Esophagus mucosa (tissue), 1 donor: ENCODE data around the gene VPS41. TPM values are rescaled to one million over a fixed set of nuclear protein-coding genes. Genes with fewer than 3 reads are reported as not detected.
"Not testable (repeated sequence)": the region's sequence is repeated elsewhere in the genome, so short reads cannot be mapped to it uniquely, and the experiment has no call there.

Source experiments
- ATAC-seq: fragments of 200-7000 bp; cut with Tn5 transposase; one replicate; pipeline ENCODE4 v1.9.1; 2020
- total RNA-seq: library from RNA; stranded (reverse); gene quantifications from one replicate; pipeline ENCODE4 v1.2.4, GENCODE V29; 2023
- donor health status: DM: yes; HTN: yes; CAD: no.

Gene VPS41
- total RNA-seq, 1 donor from 2014 or later, result 29.5 TPM

DNA sequence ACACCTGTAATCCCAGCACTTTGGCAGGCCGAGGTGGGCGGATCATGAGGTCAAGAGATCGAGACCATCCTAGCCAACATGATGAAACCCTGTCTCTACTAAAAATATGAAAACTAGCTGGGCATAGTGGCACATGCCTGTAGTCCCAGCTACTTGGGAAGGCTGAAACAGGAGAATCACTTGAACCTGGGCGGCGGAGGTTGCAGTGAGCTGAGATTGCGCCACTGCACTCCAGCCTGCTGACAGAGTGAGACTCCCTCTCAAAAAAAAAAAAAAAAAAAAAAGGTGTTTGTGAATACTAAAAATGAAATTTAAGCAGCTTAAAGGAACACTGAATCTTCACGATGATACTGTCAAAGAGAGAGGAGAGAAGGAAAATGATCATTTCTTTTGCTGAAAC, 54.0 kb downstream of the VPS41 start:
- ATAC-seq, result not testable (repeated sequence)

DNA sequence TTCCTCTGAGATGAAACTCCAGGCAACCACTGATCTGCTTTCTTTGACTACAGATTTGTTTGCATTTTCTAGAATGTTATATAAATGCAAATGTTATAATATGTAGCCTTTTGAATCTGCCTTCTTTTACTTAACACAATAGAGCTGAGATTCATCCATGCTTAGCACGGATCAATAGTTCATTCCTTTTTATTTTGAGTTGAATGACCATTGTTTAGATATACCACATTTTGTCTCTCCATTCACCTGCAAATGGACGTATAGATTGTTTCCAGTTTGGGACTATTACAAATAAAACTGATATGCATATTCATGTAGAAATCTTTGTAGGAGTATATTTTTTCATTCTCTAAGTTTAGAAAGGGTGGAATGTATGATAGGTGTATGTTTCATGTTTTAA, 57.7 kb downstream of the VPS41 start:
- no peak for ATAC-seq

DNA sequence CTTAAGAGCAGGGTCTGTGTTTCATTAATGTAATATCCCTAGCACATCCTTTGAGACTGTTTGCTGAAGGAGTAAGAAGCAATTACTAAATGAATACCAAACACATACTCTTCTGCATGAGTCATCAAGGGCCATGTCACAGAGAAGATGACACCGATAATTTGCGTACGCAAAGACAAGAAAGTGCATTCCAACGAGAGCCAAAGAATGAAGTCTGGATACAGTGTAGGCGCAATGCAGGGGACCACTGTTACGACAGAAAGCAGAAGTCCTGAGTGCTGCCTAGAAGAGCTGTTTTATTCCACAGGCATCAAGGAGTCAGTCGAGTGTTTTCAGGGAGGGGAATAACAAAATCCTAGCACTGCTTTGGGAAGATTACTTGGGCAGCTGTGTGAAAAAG, 62.7 kb downstream of the VPS41 start:
- ATAC-seq, result no peak

DNA sequence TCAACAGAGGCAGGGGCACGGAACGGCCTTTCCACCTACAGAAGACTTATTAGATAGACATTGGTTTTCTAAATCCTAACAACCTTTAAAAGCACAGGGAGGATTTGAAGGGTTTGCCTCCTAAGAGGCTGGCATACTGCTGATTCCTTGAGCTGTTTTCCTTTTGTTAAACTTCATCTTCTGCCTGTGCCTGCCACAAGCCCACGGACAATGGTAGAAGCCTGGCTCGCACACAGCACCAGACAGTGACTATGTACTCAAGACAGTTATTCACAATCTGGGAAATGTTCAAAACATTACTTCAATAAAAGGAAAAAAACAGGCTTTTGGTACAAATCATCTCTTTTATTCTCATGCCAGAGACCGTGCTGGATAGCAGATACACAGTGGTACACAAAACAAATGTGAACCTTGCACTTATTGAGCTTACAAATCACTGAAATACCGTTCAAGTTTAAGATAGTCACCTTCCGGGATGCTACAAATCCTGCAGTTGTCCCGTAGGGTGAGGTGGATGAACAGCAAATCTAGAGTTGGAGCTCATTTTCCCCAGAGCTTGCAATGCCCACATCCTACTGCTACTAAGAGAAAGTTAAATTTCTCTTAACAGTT, 63.9 kb downstream of the VPS41 start:
- no peak for ATAC-seq

DNA sequence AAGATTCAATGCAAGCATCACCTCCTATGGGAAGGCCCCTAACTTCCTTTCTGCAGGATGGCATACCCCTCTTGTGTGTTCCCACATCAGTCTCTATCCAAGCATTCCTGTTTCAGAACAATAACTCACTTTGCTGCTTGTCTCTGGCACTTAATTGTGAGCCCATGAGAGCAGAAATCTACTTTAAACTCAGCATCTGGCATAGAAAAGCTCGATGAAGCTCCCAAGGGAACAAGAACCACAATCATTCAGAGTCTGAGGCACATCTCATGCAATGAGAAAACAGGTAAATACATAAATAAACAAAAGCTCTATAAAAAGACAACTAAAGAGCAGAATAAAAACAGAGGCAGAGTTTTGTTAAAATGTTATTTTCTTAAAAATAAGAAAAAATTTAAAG, 66.2 kb downstream of the VPS41 start:
- ATAC-seq, result no peak

DNA sequence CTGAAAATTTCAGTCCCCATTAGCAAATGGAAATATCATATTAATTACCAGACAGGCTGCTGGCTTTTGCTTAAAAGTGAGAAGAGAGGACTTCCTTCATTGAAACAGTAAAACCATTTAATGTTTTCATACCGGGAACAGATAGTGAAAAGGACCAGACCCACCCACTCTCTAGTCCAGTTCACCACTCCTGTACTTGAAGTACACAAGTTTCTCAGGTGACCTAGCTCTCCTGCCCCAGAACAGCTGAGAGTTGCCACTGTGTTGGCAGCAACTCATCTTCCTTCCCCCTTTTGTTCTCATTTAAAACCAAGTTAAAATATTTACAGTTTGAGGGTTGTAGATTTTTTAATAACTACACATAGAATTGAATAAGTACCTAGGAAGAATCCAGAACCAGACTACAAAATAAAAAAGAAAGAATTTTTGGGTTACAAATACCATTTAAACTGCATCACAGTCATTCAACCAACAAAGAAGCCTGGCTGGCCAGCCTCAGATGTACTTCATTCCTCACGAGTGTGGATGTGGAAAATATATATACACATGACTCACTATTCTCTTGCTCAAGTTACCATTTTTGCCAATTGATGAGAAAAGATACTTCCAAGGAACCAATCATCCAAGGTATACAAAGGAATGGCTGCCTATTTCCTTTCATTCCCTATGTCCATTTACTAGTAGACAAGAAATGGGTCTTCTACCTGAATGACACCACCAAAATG, 68.1 kb downstream of the VPS41 start:
- no peak for ATAC-seq

DNA sequence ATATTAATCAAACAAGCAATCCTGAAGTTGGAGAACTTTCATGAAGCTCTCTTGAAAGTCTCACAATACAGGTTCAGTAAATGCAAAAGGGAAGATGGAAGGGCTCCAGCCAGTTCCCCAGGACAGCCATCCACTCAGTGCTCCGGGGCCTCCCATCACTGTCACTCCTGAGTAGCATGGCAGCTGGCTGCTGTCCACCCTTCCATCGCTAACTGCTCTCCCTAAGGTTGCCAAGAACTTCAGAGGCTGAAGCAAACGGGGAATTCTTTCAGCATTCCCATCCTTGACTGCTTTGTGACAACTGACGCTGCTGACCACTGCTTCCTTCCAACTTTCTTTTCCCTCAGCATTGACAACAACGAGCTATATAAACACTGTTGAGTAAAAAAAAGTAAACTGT, 69.1 kb downstream of the VPS41 start:
- ATAC-seq, result no peak

DNA sequence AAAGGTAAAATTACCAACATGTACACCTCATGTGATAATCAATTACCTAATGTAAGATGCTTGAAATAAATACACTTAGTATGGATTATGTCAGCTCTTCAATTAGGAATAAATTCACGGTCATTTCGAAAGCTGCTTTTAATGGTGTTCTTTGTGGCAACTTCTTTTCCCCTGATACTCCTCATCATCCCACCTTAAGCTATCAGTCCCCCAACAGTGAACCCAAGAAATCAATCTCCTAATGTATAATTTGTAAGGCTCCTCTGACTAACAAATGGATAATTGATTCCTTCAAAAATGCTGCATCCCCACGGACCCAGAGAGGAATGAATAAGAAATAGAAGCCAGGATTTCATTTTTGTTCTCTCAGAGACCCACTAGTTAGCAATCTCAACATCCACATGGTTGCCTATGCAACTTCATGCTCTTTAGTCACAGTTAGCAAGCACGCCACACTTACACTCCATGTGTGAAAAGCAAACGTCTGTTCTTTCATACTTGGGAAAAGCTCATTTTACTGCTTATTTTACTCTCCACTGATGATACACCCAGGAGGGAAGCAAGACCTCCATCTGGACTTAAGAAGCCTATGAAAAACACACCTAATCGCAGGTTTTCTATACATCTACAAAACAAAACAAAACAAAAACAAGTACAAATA, 70.1 kb downstream of the VPS41 start:
- no peak for ATAC-seq

DNA sequence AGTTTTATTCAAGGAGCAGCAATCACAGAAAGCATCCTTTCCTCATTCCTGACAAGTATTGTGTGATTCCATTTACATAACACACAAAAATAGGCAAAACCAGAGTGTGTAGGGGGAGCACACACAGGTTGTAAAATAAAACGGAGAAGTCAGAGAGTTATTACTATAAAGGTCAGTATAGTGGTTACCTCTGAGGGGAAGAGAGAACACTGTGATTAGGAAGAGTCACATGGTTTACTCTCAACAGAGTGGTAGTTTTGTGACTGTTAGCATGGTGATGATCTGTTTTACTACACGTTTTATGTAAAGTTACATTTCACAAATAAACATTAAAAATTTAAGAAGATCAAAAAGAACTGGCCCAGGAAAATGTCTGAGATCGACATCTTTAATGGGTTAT, 74.6 kb downstream of the VPS41 start:
- no peak for ATAC-seq

DNA sequence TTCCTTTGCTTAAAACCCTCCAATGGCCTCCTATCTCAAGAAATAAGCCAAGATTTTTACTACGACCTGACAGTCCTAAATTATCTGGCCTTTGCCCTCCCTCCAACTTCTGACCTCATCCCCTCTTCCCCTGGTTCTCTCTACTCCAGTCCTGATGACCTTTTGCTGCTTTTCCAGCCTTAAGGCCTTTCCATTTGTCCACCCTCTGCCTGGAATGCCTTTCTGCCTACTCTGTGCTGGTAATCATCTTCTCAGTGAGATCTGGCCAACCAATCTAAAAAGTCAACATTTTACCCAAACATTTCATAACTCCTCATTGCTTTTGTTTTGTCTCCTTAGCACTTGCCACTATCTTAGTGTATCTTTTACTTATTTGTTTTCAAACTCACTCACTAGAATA, 75.7 kb downstream of the VPS41 start:
- ATAC-seq, result no peak

DNA sequence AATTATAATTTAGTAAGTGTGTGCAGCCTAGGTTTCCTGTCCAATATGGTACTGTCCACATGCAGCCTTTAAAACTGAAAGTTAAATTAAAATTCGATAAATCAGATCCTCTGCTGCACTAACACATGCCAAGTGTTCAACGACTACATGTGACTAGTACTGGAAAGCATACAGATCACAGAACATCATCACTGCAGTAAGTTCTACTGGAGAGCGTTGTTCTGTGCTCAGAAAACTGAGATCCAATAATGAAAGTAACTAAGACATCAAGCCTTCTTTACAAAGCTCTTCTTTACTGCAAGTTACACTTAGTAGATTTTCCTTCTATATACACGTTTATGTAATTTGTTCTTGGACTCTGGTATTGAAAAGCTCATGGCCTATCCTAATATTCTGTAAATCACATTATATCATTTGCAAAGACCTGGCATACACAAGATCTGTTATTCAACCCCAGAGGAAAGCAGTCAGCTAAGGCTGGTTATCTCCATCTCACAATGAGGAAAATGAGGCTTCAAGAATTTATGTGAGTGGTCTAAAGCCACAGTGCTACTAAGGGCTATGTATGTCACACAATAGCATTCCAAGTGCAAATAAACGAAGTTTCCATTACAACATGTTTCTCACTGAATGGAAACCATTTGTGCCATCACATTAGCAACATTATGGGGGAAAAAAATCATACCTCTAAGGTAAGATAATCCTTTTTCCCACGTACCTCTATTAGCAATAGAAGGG, 77.6 kb downstream of the VPS41 start:
- no peak for ATAC-seq

DNA sequence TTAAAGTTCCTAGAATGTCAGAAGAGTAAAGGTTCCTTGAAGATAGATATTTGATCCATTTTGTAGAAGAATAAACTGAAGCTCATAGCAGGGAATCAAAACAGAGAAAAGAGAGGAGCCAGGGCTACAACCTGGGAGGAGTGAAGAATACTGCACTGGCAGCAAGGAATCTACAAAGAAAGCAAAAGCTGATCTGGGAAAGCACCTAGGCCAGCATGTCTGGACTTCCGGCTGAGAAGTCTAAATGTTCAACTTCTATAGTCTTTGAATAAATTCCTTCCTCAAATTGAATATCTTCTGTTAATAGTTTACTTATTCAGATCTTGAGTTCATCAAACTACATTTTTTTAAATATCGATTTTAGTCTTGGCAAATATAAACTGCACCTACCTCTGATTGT, 78.2 kb downstream of the VPS41 start:
- ATAC-seq, result no peak

DNA sequence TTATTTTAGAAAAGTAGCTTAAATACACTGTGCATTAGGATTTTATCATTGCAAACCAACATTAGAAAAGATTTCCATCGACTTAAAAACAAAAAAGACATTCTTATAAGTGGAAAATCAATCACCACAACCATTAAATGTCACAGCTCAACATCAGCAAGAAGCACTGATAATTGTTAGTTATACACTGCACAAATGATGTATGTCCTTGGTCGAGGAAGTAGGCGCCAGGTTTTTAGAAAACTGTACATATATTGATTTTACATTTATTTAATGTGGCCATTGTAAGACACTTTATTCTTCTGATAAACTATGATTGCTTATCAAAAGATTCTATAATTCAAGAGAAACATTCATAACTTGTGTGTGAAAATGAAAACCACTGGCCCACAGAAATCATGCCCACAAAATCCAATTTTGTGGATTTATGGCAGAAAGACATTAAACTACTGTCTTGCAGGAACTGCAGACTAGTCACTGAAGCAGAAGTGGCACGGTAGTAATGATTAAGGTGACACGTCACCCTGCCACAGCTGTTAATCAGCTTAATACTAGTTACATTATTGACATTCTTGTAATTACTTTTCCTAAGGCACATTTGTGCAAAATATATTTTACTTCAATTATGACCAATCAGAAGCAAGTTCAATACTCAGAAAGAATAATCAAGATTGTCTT, 79.4 kb downstream of the VPS41 start:
- no peak for ATAC-seq

DNA sequence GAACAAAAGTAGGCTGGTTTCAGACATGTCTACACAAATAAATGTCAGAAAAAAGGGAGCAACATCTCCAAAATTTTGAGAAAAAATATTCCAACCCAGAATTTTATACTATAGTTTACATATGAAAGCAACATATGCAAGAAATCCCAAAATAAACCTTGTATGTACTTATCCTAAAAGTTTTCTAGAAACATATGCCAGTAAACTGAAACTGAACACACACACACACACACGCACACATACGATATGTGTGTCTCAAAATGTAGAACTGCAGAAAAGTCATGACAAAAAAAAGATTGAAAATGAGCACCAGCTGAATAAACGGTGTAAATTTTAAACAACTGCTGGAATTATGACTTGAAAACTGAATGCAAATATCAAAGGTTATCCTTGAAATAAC, 81.0 kb downstream of the VPS41 start:
- ATAC-seq, result no peak

DNA sequence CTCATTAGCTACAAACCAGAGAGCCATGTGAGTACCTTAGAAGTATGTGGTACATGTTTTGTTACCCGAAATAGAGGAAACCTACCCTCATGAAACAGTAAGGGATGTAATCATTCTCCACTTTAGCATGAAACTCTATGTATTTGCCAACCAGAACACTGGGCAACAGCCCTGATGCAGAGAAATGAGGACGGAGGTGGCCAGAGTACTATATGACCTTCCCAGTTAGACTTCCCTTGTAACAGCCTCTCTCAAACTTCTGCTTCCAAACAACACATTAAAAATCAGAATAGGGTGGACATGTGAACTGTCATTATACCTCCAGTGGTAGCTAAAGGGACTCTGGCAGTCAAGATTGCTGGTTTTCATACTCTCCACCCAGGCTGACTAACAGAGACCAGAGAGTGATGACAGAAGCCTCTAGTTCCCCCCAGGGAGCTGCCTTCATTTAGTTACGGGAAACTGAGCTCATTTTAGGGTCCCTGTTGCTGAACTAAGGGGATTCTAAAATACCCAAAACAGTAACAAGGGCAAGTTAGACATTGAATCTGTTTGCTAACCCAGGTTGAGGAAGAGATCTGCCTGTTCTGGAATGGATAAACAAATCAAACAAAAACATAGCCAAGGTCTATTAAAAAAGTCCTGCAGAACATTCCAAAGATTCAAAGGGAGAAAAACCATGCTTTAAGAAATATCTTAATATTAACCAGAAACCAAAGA, 83.1 kb downstream of the VPS41 start:
- ATAC-seq, result no peak

DNA sequence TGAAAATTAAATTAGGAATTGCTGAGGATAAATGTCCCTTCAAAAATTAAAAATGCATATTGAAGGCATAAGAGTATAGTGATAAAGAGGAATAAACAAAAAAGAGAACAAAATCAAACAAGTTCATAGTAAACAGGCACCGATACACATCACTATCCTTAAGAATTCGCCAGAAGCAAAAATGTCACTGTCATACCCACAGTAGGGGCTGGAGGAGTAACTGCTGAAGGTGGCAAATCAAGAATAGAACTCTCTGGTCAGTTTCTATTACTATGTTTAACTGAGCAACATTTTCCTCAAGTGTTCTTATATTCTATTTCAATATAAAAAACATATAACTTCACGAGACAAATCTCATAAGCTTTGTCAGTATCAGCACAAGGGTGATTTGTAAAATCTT, 84.0 kb downstream of the VPS41 start:
- no peak for ATAC-seq

DNA sequence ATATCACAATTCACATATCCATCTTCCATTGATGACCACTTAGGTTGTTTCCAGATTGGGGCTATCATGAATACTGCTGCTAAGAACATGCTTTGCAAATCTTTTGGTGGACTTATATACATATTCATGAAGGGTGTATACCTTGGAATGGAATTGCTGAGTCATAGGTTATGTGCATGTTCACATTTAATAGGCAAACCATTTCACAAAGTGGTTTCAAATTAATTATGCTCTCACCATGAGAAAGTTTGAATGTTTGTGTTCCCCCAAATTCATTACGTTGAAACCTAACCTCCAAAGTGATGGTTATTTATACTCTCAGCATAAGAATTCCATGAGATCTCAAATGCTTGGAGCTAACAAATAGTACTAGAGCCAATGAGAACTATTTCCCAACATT, 86.4 kb downstream of the VPS41 start:
- ATAC-seq, result no peak

DNA sequence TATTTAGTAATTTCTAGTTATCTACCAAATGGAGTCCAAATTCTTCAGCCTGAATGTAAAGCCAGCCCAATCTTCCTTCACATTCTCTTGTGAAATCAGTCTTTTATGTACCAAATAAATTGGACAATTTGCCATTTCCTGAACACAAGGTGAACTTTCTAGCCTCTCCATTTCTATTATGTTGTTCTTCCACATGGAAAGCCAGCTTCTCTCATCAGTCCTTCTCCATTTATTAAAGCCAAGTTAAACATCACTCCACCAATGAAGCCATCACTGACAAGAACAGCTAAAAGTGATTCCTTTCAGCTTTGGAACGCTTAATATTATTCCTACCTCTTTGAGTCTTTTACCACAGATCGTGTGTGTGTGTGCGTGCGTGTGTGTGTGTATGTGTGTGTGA, 88.4 kb downstream of the VPS41 start:
- no peak for ATAC-seq

DNA sequence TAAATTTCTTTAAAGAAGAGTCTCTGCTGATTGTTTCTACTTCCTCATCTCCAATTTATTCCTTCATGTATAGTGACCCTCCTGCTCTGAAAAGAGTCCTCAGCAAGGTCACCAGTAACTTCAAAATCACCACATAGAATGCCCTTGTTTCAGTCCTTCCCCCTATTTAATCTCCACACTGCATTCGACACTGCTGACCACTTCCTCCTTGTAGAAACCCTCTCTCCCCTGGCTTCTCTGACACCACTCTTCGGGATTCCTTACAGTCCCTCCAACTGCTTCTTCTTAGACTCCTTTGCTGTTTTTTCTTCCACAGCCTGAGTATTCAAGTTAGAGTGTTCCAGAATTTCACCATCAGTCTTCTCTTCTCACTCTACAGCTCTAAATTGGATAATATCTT, 89.5 kb downstream of the VPS41 start:
- no peak for ATAC-seq

DNA sequence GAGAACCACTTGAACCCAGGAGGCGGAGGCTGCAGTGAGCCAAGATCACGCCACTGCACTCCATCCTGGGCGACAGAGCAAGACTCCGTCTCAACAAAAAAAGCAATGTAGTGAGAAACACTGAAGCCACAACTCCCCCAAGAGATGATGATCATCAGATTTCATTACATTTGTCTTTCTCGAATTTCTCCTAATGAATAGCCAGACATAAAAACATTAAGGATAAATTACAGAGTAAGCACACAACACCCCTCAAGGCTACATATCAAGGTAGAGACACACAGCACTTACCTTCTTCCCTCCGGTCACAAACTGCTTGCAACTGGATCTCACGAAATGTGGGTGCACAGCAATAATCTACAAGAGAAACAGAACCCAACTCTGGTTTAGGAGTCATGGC, 91.5 kb downstream of the VPS41 start:
- no peak for ATAC-seq

DNA sequence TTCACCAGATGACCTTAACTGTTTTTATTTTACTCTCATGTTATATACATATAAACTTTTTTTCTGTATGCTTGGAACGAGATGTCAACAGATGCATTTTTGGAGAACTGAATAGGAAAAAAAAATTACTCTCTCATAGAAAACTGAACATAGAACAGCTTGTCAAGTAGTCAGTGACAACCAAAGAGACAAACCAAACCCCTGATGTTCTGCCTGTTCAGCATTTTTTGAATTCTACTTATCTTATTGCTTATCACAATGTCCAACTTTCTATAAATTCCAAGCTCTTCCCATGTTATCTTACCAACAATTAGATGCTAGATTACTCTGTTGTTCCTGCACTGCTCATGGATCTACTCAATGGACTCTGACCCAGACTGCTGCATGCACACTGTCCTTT, 95.2 kb downstream of the VPS41 start:
- ATAC-seq, result no peak

DNA sequence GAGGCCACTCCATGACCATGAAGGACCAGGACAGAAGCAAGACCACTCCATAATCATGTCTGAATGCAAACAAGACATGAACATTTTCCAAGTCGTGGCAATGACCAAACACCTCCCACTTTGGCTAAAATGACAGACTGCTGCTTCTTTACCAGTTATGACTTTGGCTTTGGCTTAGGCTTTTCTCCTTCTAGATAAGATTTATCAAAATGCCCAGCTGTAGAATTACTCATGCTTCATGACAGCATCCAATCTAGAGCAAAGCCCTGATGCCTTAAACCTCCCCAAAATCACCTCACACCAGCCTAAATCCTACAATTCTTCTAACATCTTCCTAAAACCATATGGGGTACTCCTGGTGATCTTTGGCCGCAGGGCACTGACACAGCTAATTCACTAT, 102.1 kb downstream of the VPS41 start:
- no peak for ATAC-seq
